Heart left ventricle (tissue), 16 donors: ENCODE data around the gene IRF1. TPM values are rescaled to one million over a fixed set of nuclear protein-coding genes. Genes with fewer than 3 reads are reported as not detected.

Experiments
- ATAC-seq, 4 donors: fragments of 200-7000 bp; cut with Tn5 transposase; one replicate each; pipeline ENCODE4 v1.9.1; 2020 to 2022; ENCODE audit warnings: moderate library complexity in 4 of 4, mild to moderate bottlenecking in 3 of 4, moderate number of reproducible peaks in 1 of 4
- DNase-seq, 5 donors: peaks; one replicate each; pipeline ENCODE4 v3.0.0-alpha.2; 2020
- H3K27ac ChIP-seq, 12 donors: fragments of 200-600 bp; sonication (generic) in 4 of 12; one replicate each; pipeline versions ENCODE4 v1.5.0 to v1.8.0; 2016 to 2022; ENCODE audit warnings: mild to moderate bottlenecking in 2 of 12
- H3K27me3 ChIP-seq, 9 donors: fragments of 200-600 bp; sonication (generic) in 2 of 9; one replicate each; pipeline versions ENCODE4 v1.5.1 to v1.8.0; 2016 to 2022; ENCODE audit warnings: mild to moderate bottlenecking in 3 of 9
- H3K36me3 ChIP-seq, 9 donors: fragments of 200-600 bp; sonication (generic) in 2 of 9; one replicate each; pipeline versions ENCODE4 v1.5.0 to v1.8.0; 2018 to 2022; ENCODE audit warnings: mild to moderate bottlenecking in 2 of 9
- H3K4me1 ChIP-seq, 12 donors: fragments of 200-600 bp; sonication (generic) in 4 of 12; one replicate each; pipeline versions ENCODE4 v1.5.0 to v1.8.0; 2016 to 2022; ENCODE audit warnings: mild to moderate bottlenecking in 3 of 12
- H3K4me3 ChIP-seq, 12 donors: fragments of 200-600 bp; sonication (generic) in 4 of 12; one replicate each; pipeline versions ENCODE4 v1.5.0 to v1.8.0; 2017 to 2022; ENCODE audit warnings: mild to moderate bottlenecking in 9 of 12, moderate library complexity in 4 of 12
- H3K9me3 ChIP-seq, 12 donors: fragments of 200-600 bp; sonication (generic) in 4 of 12; one replicate each; pipeline versions ENCODE4 v1.5.0 to v1.8.0; 2016 to 2022; ENCODE audit warnings: mild to moderate bottlenecking in 1 of 12
- POLR2A ChIP-seq, 2 donors: fragments of 450-650 bp; IDR thresholded peaks; one replicate each; pipeline ENCODE4 v1.6.1; 2017; ENCODE audit warnings: antibody characterized with exemption in 2 of 2, mild to moderate bottlenecking in 2 of 2, moderate library complexity in 2 of 2
- WGBS, 4 donors: extraction: QIAGEN DNeasy Blood & Tissue Kit in 2 of 4; methylation state at CpG; one replicate each; pipeline versions ENCODE4 v1.1.5 to v1.1.7; 2013 to 2018; 5-methylcytosine and 5-hydroxymethylcytosine counted together
- intact Hi-C, 10 donors: fragments of 100-400 bp; cut with DNase I; formaldehyde crosslinking; loops; one replicate each; pipeline versions ENCODE4 v1.11.1 to v1.14.2; 2022
- polyA plus RNA-seq, 2 donors: library from polyadenylated mRNA; stranded (reverse); fragments of 200-250 nt; gene quantifications; one replicate each; pipeline ENCODE4 v1.2.3, GENCODE V29; 2013
- total RNA-seq, 9 donors: library from RNA; depleted of rRNA in 2 of 9; stranded (reverse); fragments of >200 nt in 2 of 9; fragmentation: NEBNext Ultra II Directional in 3 of 9; extraction: Animal tissue kit (Norgen Biotek cat#: 25700) in 3 of 9; gene quantifications; one replicate each; pipeline versions ENCODE4 v1.1.0 to v1.2.4, GENCODE V29; 2016 to 2023
- TF ChIP-seq, protein P1 (sequence below), 12 donors: fragments of 200-600 bp; sonication (generic) in 4 of 12; IDR thresholded peaks; one replicate each; pipeline versions ENCODE4 v1.5.0 to v1.8.0; 2018 to 2022; ENCODE audit warnings: antibody characterized with exemption in 12 of 12, mild to moderate bottlenecking in 5 of 12
- donor health status: ischemic (EF 13 %, LVEDD 7.1; RV severe dilation, severe dysfunction).
- donor health status: healthy with polysubstance abuse.
- donor health status: DM: no; HTN: yes; CAD: no.
- donor health status: DM: no; HTN: no; CAD: no.
- donor health status: ischemic (EF 25% LVEDD 6.9; RV normal size, moderate dysfunction).
- donor health status: ischemic (EF 25% LVEDD 5.7; RV mildly dilated, moderate dysfunction).
- donor health status: healthy.
- donor health status: DM: yes; HTN: yes; CAD: no.
- donor health status: ischemic (EF 35%, LVEDD 5.7; RV mildly dilated, moderate dysfunction).
- donor health status: nonischemic (EF 11% LVEDD 7.7; RV severe dilation, severe dysfunction).
- donor health status: DM: yes; HTN: yes; CAD: no.
- donor health status: PGD.
- donor health status: ischemic (EF 29% LVEDD 5.4; RV normal size, mild dysfunction).
- donor health status: nonischemic (EF 23%, LVEDD 6.1; RV moderate dilation, normal function).

Gene IRF1
- total and polyA plus RNA-seq, 11 donors = 7.5 to 190 (median 18.4) TPM

DNA sequence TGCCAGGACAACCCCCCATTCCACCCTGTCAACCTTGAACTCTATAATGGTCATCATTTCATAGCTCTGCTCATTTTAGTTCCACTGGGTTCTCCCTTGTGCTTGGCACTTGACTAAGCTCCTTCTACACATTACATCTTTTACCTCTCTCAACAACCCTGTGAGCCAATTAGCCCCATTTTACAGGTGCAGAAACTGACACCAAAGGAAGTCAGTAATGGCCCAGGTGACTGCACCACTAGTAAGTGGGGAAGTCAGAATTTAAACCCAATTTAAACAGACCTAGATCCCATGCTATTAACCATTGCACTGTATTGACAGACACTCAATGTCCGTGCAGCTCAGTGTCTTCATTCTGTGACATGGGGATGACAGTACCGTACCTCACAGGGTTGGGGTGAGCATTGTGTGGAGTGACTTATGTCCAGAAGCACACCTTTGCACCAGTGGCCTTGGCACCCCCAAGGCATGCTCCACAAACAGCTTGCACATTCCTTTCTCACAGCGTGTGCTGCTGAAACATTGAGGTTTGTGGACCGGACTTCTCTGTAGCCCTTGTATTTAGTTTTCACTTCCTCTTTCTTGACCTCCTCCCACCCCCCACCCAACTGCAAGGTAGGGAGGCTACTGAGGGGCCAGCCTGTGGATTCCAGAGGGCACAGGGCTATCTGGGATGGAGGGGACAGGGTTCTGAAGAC lies 23.1 kb downstream of the IRF1 start:
- ATAC-seq (no peak), DNase-seq (peak in 1 of 5 donors; percentile 15)
- Histone ChIP-seq H3K27ac (peak overlapping the region in 8 of 12 donors; percentile 9 to 92 (median 51)), H3K9me3 (peaks cover 0 to 6% (median 0%) of the 10 kb centered on the region in 12 donors), H3K36me3 (peaks cover 0 to 26% (median 3%) of the 10 kb centered on the region in 9 donors), H3K4me1 (peaks cover 5 to 99% (median 65%) of the 10 kb centered on the region in 12 donors), H3K4me3 (peak overlapping the region in 1 of 12 donors; percentile 26), H3K27me3 (no peaks in the 10 kb centered on the region)
- 82 to 89% (median 86%) methylated on average over 4 of the region's 4 CpGs for WGBS, 4 donors
- intact Hi-C loops = no loop called here
- TF ChIP-seq POLR2A (IDR thresholded peaks at IDR 0.05) = no peak
- TF ChIP-seq, protein P1, sequence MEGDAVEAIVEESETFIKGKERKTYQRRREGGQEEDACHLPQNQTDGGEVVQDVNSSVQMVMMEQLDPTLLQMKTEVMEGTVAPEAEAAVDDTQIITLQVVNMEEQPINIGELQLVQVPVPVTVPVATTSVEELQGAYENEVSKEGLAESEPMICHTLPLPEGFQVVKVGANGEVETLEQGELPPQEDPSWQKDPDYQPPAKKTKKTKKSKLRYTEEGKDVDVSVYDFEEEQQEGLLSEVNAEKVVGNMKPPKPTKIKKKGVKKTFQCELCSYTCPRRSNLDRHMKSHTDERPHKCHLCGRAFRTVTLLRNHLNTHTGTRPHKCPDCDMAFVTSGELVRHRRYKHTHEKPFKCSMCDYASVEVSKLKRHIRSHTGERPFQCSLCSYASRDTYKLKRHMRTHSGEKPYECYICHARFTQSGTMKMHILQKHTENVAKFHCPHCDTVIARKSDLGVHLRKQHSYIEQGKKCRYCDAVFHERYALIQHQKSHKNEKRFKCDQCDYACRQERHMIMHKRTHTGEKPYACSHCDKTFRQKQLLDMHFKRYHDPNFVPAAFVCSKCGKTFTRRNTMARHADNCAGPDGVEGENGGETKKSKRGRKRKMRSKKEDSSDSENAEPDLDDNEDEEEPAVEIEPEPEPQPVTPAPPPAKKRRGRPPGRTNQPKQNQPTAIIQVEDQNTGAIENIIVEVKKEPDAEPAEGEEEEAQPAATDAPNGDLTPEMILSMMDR (IDR thresholded peaks at IDR 0.05) = no peak

DNA sequence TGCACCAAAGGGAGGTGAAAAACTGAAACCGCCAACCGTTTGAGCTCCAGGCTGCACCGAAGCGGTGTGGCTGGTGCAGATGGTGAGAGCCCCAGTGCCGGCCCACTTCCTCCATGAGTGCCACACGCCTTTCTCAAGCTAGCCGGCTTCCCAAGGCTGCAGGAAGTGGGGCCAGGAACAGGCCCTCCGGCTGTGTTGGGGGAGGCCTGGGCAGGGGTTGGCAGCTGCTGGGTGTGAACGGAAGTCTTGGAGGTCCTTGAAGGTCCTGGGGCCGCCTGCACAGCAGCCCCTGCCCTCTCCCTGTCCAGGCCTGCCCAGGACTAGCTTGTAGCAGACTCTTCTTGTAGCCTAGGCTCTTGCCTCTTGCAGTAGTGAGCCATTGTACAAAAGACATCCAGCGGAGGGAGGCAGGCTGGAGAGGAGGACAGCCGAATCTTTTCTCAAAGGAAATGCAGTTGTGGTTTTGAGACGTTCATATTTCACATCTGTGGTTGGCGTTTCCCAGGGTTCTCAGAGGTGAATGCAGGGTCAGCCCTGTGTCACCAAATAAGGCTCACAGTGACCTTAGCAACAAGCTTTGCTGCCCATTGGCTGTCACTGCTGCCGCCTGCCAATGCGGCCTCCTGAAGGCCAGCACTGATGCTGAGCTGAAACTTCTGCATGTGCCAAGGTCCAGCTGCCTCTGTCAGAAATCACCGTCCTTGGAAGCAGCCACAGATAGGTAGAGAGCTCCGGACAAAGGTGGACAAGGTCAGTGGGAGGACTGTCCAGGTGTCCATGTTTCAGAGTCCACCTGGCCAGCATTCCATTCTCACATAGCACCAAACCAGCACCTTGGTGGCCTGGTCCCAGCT lies 23.9 kb downstream of the IRF1 start:
- H3K27ac ChIP-seq = peak overlapping the region in 11 of 12 donors; percentile 23 to 92 (median 55)
- 52 to 59% (median 56%) methylated on average over 16 to 18 of the region's 18 CpGs for whole genome bisulfite sequencing, 4 donors
- peak overlapping the region in 1 of 12 donors; percentile 26 for H3K4me3 ChIP-seq
- peaks cover 5 to 99% (median 65%) of the 10 kb centered on the region in 12 donors for H3K4me1 ChIP-seq
- TF ChIP-seq, protein P1 (IDR thresholded peaks at IDR 0.05) = no peak
- TF ChIP-seq POLR2A (IDR thresholded peaks at IDR 0.05) = no peak
- no peaks in the 10 kb centered on the region for H3K27me3 ChIP-seq
- peaks cover 0 to 6% (median 0%) of the 10 kb centered on the region in 12 donors for H3K9me3 ChIP-seq
- intact Hi-C loops = no loop called here
- DNase-seq (peak in 4 of 5 donors; percentile 51 to 85 (median 66)), ATAC-seq (peak in 3 of 4 donors; percentile 52 to 67 (median 61))
- peaks cover 0 to 26% (median 3%) of the 10 kb centered on the region in 9 donors for H3K36me3 ChIP-seq

DNA sequence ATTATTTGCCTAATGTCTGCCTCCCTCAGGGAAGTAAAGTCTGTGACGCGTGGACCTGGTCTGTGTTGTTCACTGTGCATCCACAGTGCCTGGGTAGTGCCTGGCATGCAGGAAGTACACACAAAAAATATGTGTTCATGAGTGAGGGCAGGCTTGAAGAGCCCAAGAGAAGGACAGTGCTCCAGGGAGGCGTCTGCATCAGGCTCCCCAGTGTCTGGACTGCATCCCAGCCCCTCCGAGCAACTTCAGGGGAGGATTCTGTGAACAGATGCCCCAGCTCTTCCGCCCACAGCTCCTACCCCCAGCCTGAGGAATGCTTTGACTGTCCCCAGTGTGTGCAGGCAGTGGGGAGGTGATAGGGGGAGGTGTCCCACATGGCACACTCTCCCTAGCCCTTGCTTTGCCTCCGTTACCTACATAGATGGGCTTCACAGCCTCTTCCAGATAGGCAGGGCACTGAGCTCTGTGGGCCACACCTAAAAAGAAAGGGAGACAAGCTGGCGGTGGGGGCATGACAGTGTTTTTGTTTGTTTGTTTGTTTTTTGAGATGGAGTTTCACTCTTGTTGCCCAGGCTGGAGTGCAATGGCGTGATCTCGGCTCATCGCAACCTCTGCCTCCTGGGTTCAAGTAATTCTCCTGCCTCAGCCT lies 25.4 kb downstream of the IRF1 start:
- peak in 1 of 5 donors; percentile 25 for DNase-seq
- peaks cover 0 to 21% (median 3%) of the 10 kb centered on the region in 9 donors for H3K36me3 ChIP-seq
- no peak for TF ChIP-seq POLR2A (IDR thresholded peaks at IDR 0.05)
- TF ChIP-seq, protein P1 (IDR thresholded peaks at IDR 0.05) = no peak
- ATAC-seq = no peak
- H3K4me3 ChIP-seq = peak overlapping the region in 1 of 12 donors; percentile 40
- intact Hi-C loops = loop anchor here in 1 of 10 donors (2.0 kb wide), 1 partner anchor 26 kb away; no protein-coding TSS in a partner anchor
- 76 to 82% (median 78%) methylated on average over 10 of the region's 10 CpGs for WGBS, 4 donors
- H3K27ac ChIP-seq = peak overlapping the region in 10 of 12 donors; percentile 31 to 92 (median 64)
- peaks cover 0 to 6% (median 0%) of the 10 kb centered on the region in 12 donors for H3K9me3 ChIP-seq
- H3K27me3 ChIP-seq = no peaks in the 10 kb centered on the region
- peaks cover 5 to 99% (median 61%) of the 10 kb centered on the region in 12 donors for H3K4me1 ChIP-seq
